ENCODE measurements around the gene USP34.

The USP34 gene

GRCh38 chr2:61184263-61184662, 286.6 kb downstream of the USP34 start:
- DNase-seq (ENCODE audit: low read depth): no peak

GRCh38 chr2:61183795-61184194, 287.1 kb downstream of the USP34 start:
- TF ChIP-seq, protein P1, sequence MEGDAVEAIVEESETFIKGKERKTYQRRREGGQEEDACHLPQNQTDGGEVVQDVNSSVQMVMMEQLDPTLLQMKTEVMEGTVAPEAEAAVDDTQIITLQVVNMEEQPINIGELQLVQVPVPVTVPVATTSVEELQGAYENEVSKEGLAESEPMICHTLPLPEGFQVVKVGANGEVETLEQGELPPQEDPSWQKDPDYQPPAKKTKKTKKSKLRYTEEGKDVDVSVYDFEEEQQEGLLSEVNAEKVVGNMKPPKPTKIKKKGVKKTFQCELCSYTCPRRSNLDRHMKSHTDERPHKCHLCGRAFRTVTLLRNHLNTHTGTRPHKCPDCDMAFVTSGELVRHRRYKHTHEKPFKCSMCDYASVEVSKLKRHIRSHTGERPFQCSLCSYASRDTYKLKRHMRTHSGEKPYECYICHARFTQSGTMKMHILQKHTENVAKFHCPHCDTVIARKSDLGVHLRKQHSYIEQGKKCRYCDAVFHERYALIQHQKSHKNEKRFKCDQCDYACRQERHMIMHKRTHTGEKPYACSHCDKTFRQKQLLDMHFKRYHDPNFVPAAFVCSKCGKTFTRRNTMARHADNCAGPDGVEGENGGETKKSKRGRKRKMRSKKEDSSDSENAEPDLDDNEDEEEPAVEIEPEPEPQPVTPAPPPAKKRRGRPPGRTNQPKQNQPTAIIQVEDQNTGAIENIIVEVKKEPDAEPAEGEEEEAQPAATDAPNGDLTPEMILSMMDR (IDR thresholded peaks at IDR 0.05; ENCODE audit: insufficient read depth, low read depth, low read length, missing control alignments): no peak
- no peak overlapping the region for H3K4me3 ChIP-seq (ENCODE audit: low read depth, low read length)
- no peak for DNase-seq (ENCODE audit: low read depth)

More at GRCh38 chr2:61184263-61184662, 286.6 kb downstream of the USP34 start:
- no peak overlapping the region for H3K4me3 ChIP-seq (ENCODE audit: low read depth, low read length)
- TF ChIP-seq, protein P1 (IDR thresholded peaks at IDR 0.05; ENCODE audit: insufficient read depth, low read depth, low read length, missing control alignments): no peak

- H3K4me3 ChIP-seq (ENCODE audit: low read depth, low read length): no peak overlapping the region
- TF ChIP-seq, protein P1 (IDR thresholded peaks at IDR 0.05; ENCODE audit: insufficient read depth, low read depth, low read length, missing control alignments): no peak
- no peak for DNase-seq (ENCODE audit: low read depth)
Measured at GRCh38 chr2:61182059-61182383, 288.9 kb downstream of the USP34 start.

DNA sequence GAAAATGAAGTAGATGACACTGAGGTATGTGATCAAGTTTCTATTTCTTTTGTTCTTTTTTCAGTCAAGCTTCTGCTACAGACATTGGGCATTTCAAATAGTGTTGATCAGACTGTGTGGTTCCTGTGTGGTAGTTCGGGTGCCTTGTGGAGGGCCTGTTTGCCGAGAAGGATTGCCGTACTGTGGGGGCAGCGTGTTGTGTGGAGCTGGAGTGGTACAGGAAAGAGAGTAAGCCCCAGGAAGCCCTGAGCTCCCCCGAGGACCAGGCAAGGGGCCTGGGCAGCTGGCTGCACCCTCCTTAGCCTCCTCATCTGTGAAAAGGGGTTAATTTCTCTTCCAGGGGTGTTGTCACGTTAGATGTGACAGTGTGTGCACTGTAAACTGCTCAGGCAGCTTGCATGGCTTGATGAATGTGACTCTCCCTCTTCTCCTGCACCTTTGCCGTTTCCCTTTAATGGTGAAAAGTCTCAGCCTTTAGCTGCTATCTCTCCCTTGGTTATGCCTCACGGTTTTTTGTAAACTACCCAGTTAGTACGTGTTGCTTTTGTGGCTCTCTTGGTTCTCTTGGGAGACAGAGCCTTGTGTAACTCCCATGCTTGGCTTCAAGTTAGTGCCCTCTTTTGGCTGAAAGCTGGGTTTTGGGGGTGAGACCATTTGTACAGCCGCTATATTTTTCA, 289.4 kb downstream of the USP34 start:
- no peak overlapping the region for H3K4me3 ChIP-seq (ENCODE audit: low read depth, low read length)
- no peak for DNase-seq (ENCODE audit: low read depth)
- TF ChIP-seq, protein P1 (IDR thresholded peaks at IDR 0.05; ENCODE audit: insufficient read depth, low read depth, low read length, missing control alignments): no peak

DNA sequence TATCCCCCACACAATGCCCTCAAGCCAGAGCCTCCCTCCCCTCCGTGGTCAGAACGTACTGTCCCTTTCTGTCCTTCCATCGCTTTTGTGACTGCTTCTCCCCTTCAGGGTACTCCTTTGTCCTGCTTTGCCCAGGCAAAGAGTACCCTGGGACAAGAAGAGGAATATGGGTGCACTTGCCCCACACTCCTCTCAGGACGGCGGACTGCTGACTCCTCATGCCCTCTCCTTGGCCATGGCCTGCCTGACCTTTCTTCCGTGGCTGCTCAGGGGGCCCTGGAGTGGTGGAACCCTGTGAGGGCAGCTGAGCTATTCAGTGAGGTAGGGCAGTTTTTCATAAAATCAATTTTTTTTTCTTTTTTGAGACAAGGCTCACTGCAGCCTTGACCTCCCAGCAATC, 290.2 kb downstream of the USP34 start:
- TF ChIP-seq, protein P1 (IDR thresholded peaks at IDR 0.05; ENCODE audit: insufficient read depth, low read depth, low read length, missing control alignments): no peak
- H3K4me3 ChIP-seq (ENCODE audit: low read depth, low read length): no peak overlapping the region
- DNase-seq (ENCODE audit: low read depth): no peak

- no peak for DNase-seq (ENCODE audit: low read depth)
- TF ChIP-seq, protein P1 (IDR thresholded peaks at IDR 0.05; ENCODE audit: insufficient read depth, low read depth, low read length, missing control alignments): no peak
- H3K4me3 ChIP-seq (ENCODE audit: low read depth, low read length): no peak overlapping the region
Measured at GRCh38 chr2:61179701-61180639, 290.9 kb downstream of the USP34 start.
